H7 (cell line): Measurements from ENCODE around the gene RETSAT. TPM values are rescaled to one million over a fixed set of nuclear protein-coding genes. Genes with fewer than 3 reads are reported as not detected.
A peak's percentile ranks its signal among the peaks of the same experiment; 100 is the strongest.
"Not testable (repeated sequence)": the region's sequence is repeated elsewhere in the genome, so short reads cannot be mapped to it uniquely, and the experiment has no call there.

Experiments used
- DNase-seq: peaks from one replicate; pipeline ENCODE4 v3.0.0; 2012
- H3K27me3 ChIP-seq: 2 replicates; pipeline ENCODE4 v1.6.0; 2011; ENCODE audit warnings: mild to moderate bottlenecking, low read length; ENCODE audit not compliant: control insufficient read depth, insufficient read depth
- H3K36me3 ChIP-seq: replicated peaks from 2 replicates; pipeline ENCODE4 v1.5.1; 2011; ENCODE audit warnings: low read length; ENCODE audit not compliant: control insufficient read depth, insufficient read depth
- H3K4me3 ChIP-seq: 2 replicates; pipeline ENCODE4 v1.5.1; 2011; ENCODE audit warnings: low read depth, mild to moderate bottlenecking, control low read depth, low read length, moderate library complexity; ENCODE audit not compliant: insufficient read depth
- total RNA-seq: library from RNA; depleted of rRNA; stranded (reverse); fragments of >200 nt; shearing (Covaris generic); gene quantifications from 2 replicates; pipeline ENCODE4 v1.2.3, GENCODE V29; 2014

Gene RETSAT
- total RNA-seq, 1 experiment from 2014 or later: 18.5 TPM

GRCh38 chr2:85362653-85363387 is 8.5 kb upstream of the RETSAT start:
- not testable (repeated sequence) for H3K36me3 ChIP-seq, H3K27me3 ChIP-seq, H3K4me3 ChIP-seq, DNase-seq

GRCh38 chr2:85357736-85358135 is 3.4 kb upstream of the RETSAT start:
- Histone ChIP-seq H3K4me3 (no peak overlapping the region), H3K27me3 (no peaks in the 10 kb centered on the region), H3K36me3 (peaks cover 2% of the 10 kb centered on the region)
- no peak for DNase-seq

- no peaks in the 10 kb centered on the region for H3K27me3 ChIP-seq
- no peak for DNase-seq
- peaks cover 4% of the 10 kb centered on the region for H3K36me3 ChIP-seq
- no peak overlapping the region for H3K4me3 ChIP-seq
Measured at GRCh38 chr2:85356186-85356585, 1.9 kb upstream of the RETSAT start.

GRCh38 chr2:85355521-85355920 is 1.2 kb upstream of the RETSAT start:
- DNase-seq: no peak
- H3K36me3 ChIP-seq: peaks cover 4% of the 10 kb centered on the region
- H3K4me3 ChIP-seq: peak overlapping the region; percentile 82; the same call in 1 of the 2 replicates
- H3K27me3 ChIP-seq: no peaks in the 10 kb centered on the region

GRCh38 chr2:85355073-85355410 is 714 bp upstream of the RETSAT start:
- H3K36me3 ChIP-seq: peaks cover 6% of the 10 kb centered on the region
- H3K4me3 ChIP-seq: peak overlapping the region; percentile 82
- no peaks in the 10 kb centered on the region for H3K27me3 ChIP-seq
- DNase-seq: peak; percentile 48

GRCh38 chr2:85353876-85354285 is 447 bp downstream of the RETSAT start:
- no peak for DNase-seq
- H3K27me3 ChIP-seq: no peaks in the 10 kb centered on the region
- H3K36me3 ChIP-seq: peaks cover 12% of the 10 kb centered on the region
- peak overlapping the region; percentile 82 for H3K4me3 ChIP-seq

- Histone ChIP-seq H3K36me3 (peaks cover 11% of the 10 kb centered on the region), H3K27me3 (no peaks in the 10 kb centered on the region), H3K4me3 (no peak overlapping the region)
- DNase-seq: no peak
Measured at GRCh38 chr2:85347599-85347998, 6.7 kb downstream of the RETSAT start.

- peaks cover 3% of the 10 kb centered on the region for H3K36me3 ChIP-seq
- H3K4me3 ChIP-seq: no peak overlapping the region
- DNase-seq: no peak
- H3K27me3 ChIP-seq: no peaks in the 10 kb centered on the region
Measured at GRCh38 chr2:85344356-85344954, 9.9 kb downstream of the RETSAT start.

- not testable (repeated sequence) for H3K4me3 ChIP-seq, H3K36me3 ChIP-seq, H3K27me3 ChIP-seq
- peak; percentile 15 for DNase-seq
Measured at GRCh38 chr2:85343207-85343895, 11.0 kb downstream of the RETSAT start.

GRCh38 chr2:85342156-85342555 is 12.2 kb downstream of the RETSAT start:
- no peak overlapping the region for H3K4me3 ChIP-seq
- H3K36me3 ChIP-seq: peaks cover 1% of the 10 kb centered on the region; the same call in 1 of the 2 replicates
- no peaks in the 10 kb centered on the region for H3K27me3 ChIP-seq
- DNase-seq: peak; percentile 73

- DNase-seq: peak; percentile 18
- Histone ChIP-seq H3K27me3 (no peaks in the 10 kb centered on the region), H3K4me3 (no peak overlapping the region), H3K36me3 (peaks cover under 1% of the 10 kb centered on the region; the same call in 1 of the 2 replicates)
Measured at GRCh38 chr2:85341269-85342029, 12.9 kb downstream of the RETSAT start.

GRCh38 chr2:85340034-85340892 is 14.1 kb downstream of the RETSAT start:
- H3K4me3 ChIP-seq: no peak overlapping the region
- peak; percentile 29 for DNase-seq
- H3K27me3 ChIP-seq: no peaks in the 10 kb centered on the region
- no peaks in the 10 kb centered on the region for H3K36me3 ChIP-seq

- no peaks in the 10 kb centered on the region for H3K27me3 ChIP-seq
- no peak overlapping the region for H3K4me3 ChIP-seq
- DNase-seq: peak; percentile 15
- H3K36me3 ChIP-seq: no peaks in the 10 kb centered on the region
Measured at GRCh38 chr2:85334928-85335327, 19.4 kb downstream of the RETSAT start.

GRCh38 chr2:85333877-85334276 is 20.5 kb downstream of the RETSAT start:
- H3K36me3 ChIP-seq, H3K4me3 ChIP-seq, H3K27me3 ChIP-seq, DNase-seq: not testable (repeated sequence)
